MCF 10A (cell line): ENCODE results near the gene EIF2S3. TPM values are rescaled to one million over a fixed set of nuclear protein-coding genes. Genes with fewer than 3 reads are reported as not detected.

Experiments
- BruUV-seq: library from RNA; stranded (reverse); fragments of 400-500 nt; replicated peaks from 2 replicates; lab custom pipeline; 2021; lab: Mats Ljungman, UMichigan
- CTCF ChIA-PET: fragments of 300-600 bp; sonication (Branson Sonifier 250); formaldehyde crosslinking; extraction: SDS; loops from one replicate; lab custom pipeline; 2021; ENCODE audit warnings: antibody characterized with exemption, inconsistent platforms; lab: Yijun Ruan, JAX
- POLR2A ChIA-PET: fragments of 300-600, 350-650 bp; sonication (Branson Sonifier 250); formaldehyde crosslinking; extraction: SDS; loops from one replicate; lab custom pipeline; 2020; ENCODE audit warnings: antibody characterized with exemption, inconsistent platforms; lab: Yijun Ruan, JAX
- DNase-seq: peaks from one replicate; pipeline ENCODE4 v3.0.0-alpha.2; 2018; ENCODE audit not compliant: unreplicated experiment
- H3K27ac Mint-ChIP-seq: one replicate; pipeline ENCODE4 v1.8.0; 2022; ENCODE audit warnings: mild to moderate bottlenecking, low read depth, mixed read lengths; ENCODE audit not compliant: unreplicated experiment
- H3K27me3 Mint-ChIP-seq: one replicate; pipeline ENCODE4 v1.8.0; 2022; ENCODE audit warnings: mixed read lengths; ENCODE audit not compliant: insufficient read depth, unreplicated experiment
- H3K36me3 Mint-ChIP-seq: one replicate; pipeline ENCODE4 v1.8.0; 2022; ENCODE audit warnings: mild to moderate bottlenecking, moderate library complexity, mixed read lengths; ENCODE audit not compliant: insufficient read depth, unreplicated experiment
- H3K4me1 Mint-ChIP-seq: one replicate; pipeline ENCODE4 v1.8.0; 2022; ENCODE audit warnings: mixed read lengths; ENCODE audit not compliant: insufficient read depth, unreplicated experiment
- H3K4me3 Mint-ChIP-seq: one replicate; pipeline ENCODE4 v1.8.0; 2022; ENCODE audit warnings: mild to moderate bottlenecking, moderate library complexity, mixed read lengths; ENCODE audit not compliant: unreplicated experiment
- H3K9me3 Mint-ChIP-seq: one replicate; pipeline ENCODE4 v1.8.0; 2022; ENCODE audit warnings: mixed read lengths; ENCODE audit not compliant: unreplicated experiment
- CTCF ChIP-seq: fragments of 200-600 bp; IDR thresholded peaks from one replicate; pipeline ENCODE4 v1.8.0; 2022; ENCODE audit warnings: antibody characterized with exemption, mild to moderate bottlenecking; ENCODE audit not compliant: unreplicated experiment
- intact Hi-C: fragments of 100-400 bp; cut with micrococcal nuclease; formaldehyde crosslinking; loops from 2 replicates; pipeline ENCODE4 v1.14.1; 2022
- total RNA-seq: library from RNA; stranded (reverse); gene quantifications from 2 replicates; pipeline ENCODE4 v1.2.3, GENCODE V29; 2022

The EIF2S3 gene
- total RNA-seq, 1 experiment from 2014 or later: 391 TPM

- no TSS peak for BruUV-seq
- intact Hi-C loops: no loop called here
- CTCF ChIA-PET: interaction anchor here (0.6 to 4.4 kb wide), 4 partner anchors 25 to 58 kb away, joined by 3 to 23 read pairs (median 5); partner anchors contain the start of gene EIF2S3
Observed at GRCh38 chrX:24027086-24027485, 27.7 kb upstream of the EIF2S3 start, which contains the start of gene KLHL15. TSS of gene KLHL15 (minus strand) at chrX:24027186. CDS start at chrX:24006693, 20,493 bp downstream.

GRCh38 chrX:24027985-24028384 is 26.8 kb upstream of the EIF2S3 start:
- Mint-ChIP-seq H3K27me3 (peaks cover 38% of the 10 kb centered on the region), H3K9me3 (no peaks in the 10 kb centered on the region), H3K36me3 (no peaks in the 10 kb centered on the region), H3K27ac (no peak overlapping the region), H3K4me1 (no peaks in the 10 kb centered on the region), H3K4me3 (no peak overlapping the region)
- BruUV-seq: no TSS peak
- POLR2A ChIA-PET: interaction anchor here (6.6 kb wide), 1 partner anchor 27 kb away, joined by 114 read pairs; the partner anchor contains the start of gene EIF2S3
- no peak for TF ChIP-seq CTCF
- CTCF ChIA-PET: interaction anchor here (0.6 to 4.4 kb wide), 2 partner anchors 26 to 1010 kb away, joined by 3 to 23 read pairs; partner anchors contain the start of gene EIF2S3
- intact Hi-C loops: no loop called here
- no peak for DNase-seq

More at GRCh38 chrX:24027086-24027485, 27.7 kb upstream of the EIF2S3 start, which contains the start of gene KLHL15:
- POLR2A ChIA-PET: interaction anchor here (0.5 to 6.6 kb wide), 10 partner anchors 25 to 1256 kb away, joined by 3 to 114 read pairs (median 6); partner anchors contain the start of genes APOO, CXorf58, EIF2S3 and SAT1
- no peak for DNase-seq
- Mint-ChIP-seq H3K4me3 (peak within 1 kb of the TSS; percentile 73), H3K4me1 (no peaks in the 10 kb centered on the region), H3K9me3 (no peaks in the 10 kb centered on the region), H3K27ac (peak within 1 kb of the TSS; percentile 77), H3K27me3 (peaks cover 39% of the 10 kb centered on the region), H3K36me3 (no peaks in the 10 kb centered on the region)
- no peak for TF ChIP-seq CTCF

GRCh38 chrX:24030597-24030996 is 24.2 kb upstream of the EIF2S3 start:
- no peaks in the 10 kb centered on the region for H3K9me3 Mint-ChIP-seq
- H3K4me1 Mint-ChIP-seq: no peaks in the 10 kb centered on the region
- no peak overlapping the region for H3K27ac Mint-ChIP-seq
- BruUV-seq: no TSS peak
- no peak for TF ChIP-seq CTCF
- no peak for DNase-seq
- H3K27me3 Mint-ChIP-seq: peaks cover 27% of the 10 kb centered on the region
- no peak overlapping the region for H3K4me3 Mint-ChIP-seq
- POLR2A ChIA-PET: interaction anchor here (0.8 kb wide), 1 partner anchor 23 kb away, joined by 3 read pairs; no protein-coding TSS in a partner anchor
- intact Hi-C loops: no loop called here
- no peaks in the 10 kb centered on the region for H3K36me3 Mint-ChIP-seq
- CTCF ChIA-PET: interaction anchor here (0.6 to 1.4 kb wide), 2 partner anchors 23 to 118 kb away, joined by 3 read pairs; no protein-coding TSS in a partner anchor

GRCh38 chrX:24034485-24034884 is 20.3 kb upstream of the EIF2S3 start:
- Mint-ChIP-seq H3K9me3 (no peaks in the 10 kb centered on the region), H3K4me1 (no peaks in the 10 kb centered on the region), H3K36me3 (no peaks in the 10 kb centered on the region), H3K27ac (no peak overlapping the region), H3K27me3 (peaks cover 48% of the 10 kb centered on the region), H3K4me3 (no peak overlapping the region)
- no peak for TF ChIP-seq CTCF
- ChIA-PET POLR2A (interaction anchor here (2.5 kb wide), 1 partner anchor 8 kb away, joined by 9 read pairs; no protein-coding TSS in a partner anchor), CTCF (no interaction called here)
- intact Hi-C loops: no loop called here
- no TSS peak for BruUV-seq
- no peak for DNase-seq
